Kidney epithelial cell (primary cell): ENCODE measurements around the gene VCPKMT. TPM values are rescaled to one million over a fixed set of nuclear protein-coding genes. Genes with fewer than 3 reads are reported as not detected.

ENCODE experiments used
- DNase-seq: peaks from one replicate; pipeline ENCODE4 v3.0.0-alpha.2; 2010; ENCODE audit warnings: low read depth
- H3K27me3 ChIP-seq: 2 replicates; pipeline ENCODE4 v1.6.0; 2011; ENCODE audit warnings: low read length; ENCODE audit not compliant: control insufficient read depth, insufficient read depth
- H3K36me3 ChIP-seq: 2 replicates; pipeline ENCODE4 v1.5.1; 2011; ENCODE audit warnings: low read length; ENCODE audit not compliant: control insufficient read depth, insufficient read depth
- H3K4me3 ChIP-seq: 2 replicates; pipeline ENCODE4 v1.5.1; 2011; ENCODE audit warnings: low read depth, mild to moderate bottlenecking, control low read depth, low read length
- CTCF ChIP-seq: IDR thresholded peaks from 2 replicates; pipeline ENCODE4 v1.5.1; 2011; ENCODE audit warnings: mild to moderate bottlenecking, moderate library complexity, low read length, control low read depth, inconsistent platforms; ENCODE audit not compliant: insufficient read depth, poor library complexity, severe bottlenecking
- total RNA-seq: library from RNA; depleted of rRNA; stranded (reverse); fragments of >200 nt; gene quantifications from 2 replicates; pipeline ENCODE4 v1.2.3, GENCODE V29; 2015

VCPKMT gene
- total RNA-seq, 1 donor from 2014 or later: 6.6 TPM

- no peak for DNase-seq
- TF ChIP-seq CTCF: no peak
- H3K4me3 ChIP-seq: no peak overlapping the region
- peaks cover 2% of the 10 kb centered on the region for H3K36me3 ChIP-seq
- H3K27me3 ChIP-seq: no peaks in the 10 kb centered on the region
Observed at GRCh38 chr14:50110323-50111037, 5.9 kb downstream of the VCPKMT start.

- Histone ChIP-seq H3K36me3 (peaks cover 2% of the 10 kb centered on the region), H3K4me3 (no peak overlapping the region), H3K27me3 (no peaks in the 10 kb centered on the region)
- TF ChIP-seq CTCF: peak; percentile 37
- no peak for DNase-seq
Observed at GRCh38 chr14:50109342-50109741, 7.0 kb downstream of the VCPKMT start.

- no peak for DNase-seq
- TF ChIP-seq CTCF: no peak
- Histone ChIP-seq H3K27me3 (no peaks in the 10 kb centered on the region), H3K4me3 (no peak overlapping the region), H3K36me3 (peaks cover 2% of the 10 kb centered on the region)
Observed at GRCh38 chr14:50107850-50108249, 8.5 kb downstream of the VCPKMT start.

GRCh38 chr14:50106178-50106577, 10.2 kb downstream of the VCPKMT start:
- no peak for TF ChIP-seq CTCF
- no peak overlapping the region for H3K4me3 ChIP-seq
- DNase-seq: no peak
- peaks cover 1% of the 10 kb centered on the region for H3K36me3 ChIP-seq
- H3K27me3 ChIP-seq: no peaks in the 10 kb centered on the region

- TF ChIP-seq CTCF: no peak
- peaks cover 1% of the 10 kb centered on the region for H3K36me3 ChIP-seq
Observed at GRCh38 chr14:50103558-50103957, 12.8 kb downstream of the VCPKMT start.

GRCh38 chr14:50101417-50101816, 15.0 kb downstream of the VCPKMT start:
- H3K4me3 ChIP-seq: no peak overlapping the region
- no peaks in the 10 kb centered on the region for H3K27me3 ChIP-seq
- H3K36me3 ChIP-seq: peaks cover 1% of the 10 kb centered on the region
- no peak for TF ChIP-seq CTCF
- no peak for DNase-seq

More at GRCh38 chr14:50103558-50103957, 12.8 kb downstream of the VCPKMT start:
- no peak overlapping the region for H3K4me3 ChIP-seq
- no peak for DNase-seq
- H3K27me3 ChIP-seq: no peaks in the 10 kb centered on the region
